GM12801 (cell line): ENCODE results near the gene MCTP1.

Source experiments
- TF ChIP-seq, protein P1 (sequence below): IDR thresholded peaks from one replicate; pipeline ENCODE4 v1.5.1; 2011; ENCODE audit warnings: control low read depth; ENCODE audit not compliant: insufficient read length; ENCODE audit errors: extremely low read depth

Gene MCTP1

GRCh38 chr5:94731471-94731870 lies 553.4 kb downstream of the MCTP1 start:
- TF ChIP-seq, protein P1, sequence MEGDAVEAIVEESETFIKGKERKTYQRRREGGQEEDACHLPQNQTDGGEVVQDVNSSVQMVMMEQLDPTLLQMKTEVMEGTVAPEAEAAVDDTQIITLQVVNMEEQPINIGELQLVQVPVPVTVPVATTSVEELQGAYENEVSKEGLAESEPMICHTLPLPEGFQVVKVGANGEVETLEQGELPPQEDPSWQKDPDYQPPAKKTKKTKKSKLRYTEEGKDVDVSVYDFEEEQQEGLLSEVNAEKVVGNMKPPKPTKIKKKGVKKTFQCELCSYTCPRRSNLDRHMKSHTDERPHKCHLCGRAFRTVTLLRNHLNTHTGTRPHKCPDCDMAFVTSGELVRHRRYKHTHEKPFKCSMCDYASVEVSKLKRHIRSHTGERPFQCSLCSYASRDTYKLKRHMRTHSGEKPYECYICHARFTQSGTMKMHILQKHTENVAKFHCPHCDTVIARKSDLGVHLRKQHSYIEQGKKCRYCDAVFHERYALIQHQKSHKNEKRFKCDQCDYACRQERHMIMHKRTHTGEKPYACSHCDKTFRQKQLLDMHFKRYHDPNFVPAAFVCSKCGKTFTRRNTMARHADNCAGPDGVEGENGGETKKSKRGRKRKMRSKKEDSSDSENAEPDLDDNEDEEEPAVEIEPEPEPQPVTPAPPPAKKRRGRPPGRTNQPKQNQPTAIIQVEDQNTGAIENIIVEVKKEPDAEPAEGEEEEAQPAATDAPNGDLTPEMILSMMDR: no peak

- TF ChIP-seq, protein P1: no peak
Observed at GRCh38 chr5:94725142-94725541, 559.8 kb downstream of the MCTP1 start.

GRCh38 chr5:94715768-94716167 lies 569.1 kb downstream of the MCTP1 start:
- TF ChIP-seq, protein P1: no peak

DNA sequence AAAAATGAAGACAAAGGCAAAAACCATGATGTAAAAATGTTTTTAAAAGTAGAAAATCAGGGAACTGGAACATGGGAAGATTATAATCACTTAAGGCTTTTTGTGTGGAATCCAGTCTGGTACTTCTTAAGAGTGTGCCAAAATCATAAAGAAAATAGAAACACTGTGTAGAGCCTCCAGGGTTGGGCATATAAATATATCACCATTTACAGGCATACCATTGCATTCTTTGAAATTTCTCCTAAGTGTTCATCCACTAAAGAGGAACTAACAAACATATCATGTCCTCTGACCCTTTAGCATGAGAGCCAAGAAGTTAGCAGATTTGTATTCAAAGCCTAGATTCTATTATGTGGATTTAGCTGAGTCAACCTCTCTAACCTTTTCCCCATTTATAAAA lies 573.1 kb downstream of the MCTP1 start:
- TF ChIP-seq, protein P1: no peak

GRCh38 chr5:94709277-94709676 lies 575.6 kb downstream of the MCTP1 start:
- TF ChIP-seq, protein P1: no peak

DNA sequence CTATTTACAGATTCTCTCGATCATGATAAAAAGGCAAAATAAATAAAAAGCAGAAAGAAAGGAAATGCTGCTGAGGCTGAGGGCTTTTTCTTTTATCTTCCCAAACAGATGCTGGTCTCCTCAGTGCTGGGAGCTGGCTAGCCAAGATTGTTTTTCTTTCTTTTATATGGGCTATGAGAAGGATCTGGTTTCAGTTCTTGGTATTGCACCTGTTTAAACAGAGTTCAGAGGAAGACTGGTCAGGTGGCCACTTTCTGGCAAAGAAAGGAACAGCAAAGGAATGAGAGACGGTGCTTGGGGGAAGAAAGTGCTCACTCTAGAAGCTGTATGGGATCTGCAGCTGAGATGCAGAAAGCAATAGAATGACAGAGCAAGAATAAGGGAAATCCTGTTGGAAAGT lies 577.5 kb downstream of the MCTP1 start:
- TF ChIP-seq, protein P1: no peak

DNA sequence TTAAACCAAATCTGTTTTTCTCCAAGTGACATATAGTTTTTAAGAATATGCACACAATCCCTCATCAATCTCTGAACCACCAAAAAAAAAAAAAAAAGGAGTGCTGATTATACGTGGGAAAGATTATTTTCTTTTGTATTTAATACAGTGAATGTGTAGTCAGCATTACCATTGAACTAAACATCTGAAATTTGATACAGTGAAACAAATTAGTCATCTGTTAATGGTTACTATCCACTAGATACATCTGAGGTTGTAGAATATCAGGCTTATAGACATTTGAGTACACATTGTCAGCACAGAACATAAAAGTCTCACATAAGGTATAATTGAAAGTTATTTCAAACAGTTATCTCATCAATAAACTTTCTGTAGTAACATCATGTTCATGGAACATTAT lies 579.5 kb downstream of the MCTP1 start:
- TF ChIP-seq, protein P1: no peak

GRCh38 chr5:94702729-94703128 lies 582.2 kb downstream of the MCTP1 start:
- TF ChIP-seq, protein P1: no peak
